ENCODE measurements around the gene DGKQ.

The DGKQ gene

DNA sequence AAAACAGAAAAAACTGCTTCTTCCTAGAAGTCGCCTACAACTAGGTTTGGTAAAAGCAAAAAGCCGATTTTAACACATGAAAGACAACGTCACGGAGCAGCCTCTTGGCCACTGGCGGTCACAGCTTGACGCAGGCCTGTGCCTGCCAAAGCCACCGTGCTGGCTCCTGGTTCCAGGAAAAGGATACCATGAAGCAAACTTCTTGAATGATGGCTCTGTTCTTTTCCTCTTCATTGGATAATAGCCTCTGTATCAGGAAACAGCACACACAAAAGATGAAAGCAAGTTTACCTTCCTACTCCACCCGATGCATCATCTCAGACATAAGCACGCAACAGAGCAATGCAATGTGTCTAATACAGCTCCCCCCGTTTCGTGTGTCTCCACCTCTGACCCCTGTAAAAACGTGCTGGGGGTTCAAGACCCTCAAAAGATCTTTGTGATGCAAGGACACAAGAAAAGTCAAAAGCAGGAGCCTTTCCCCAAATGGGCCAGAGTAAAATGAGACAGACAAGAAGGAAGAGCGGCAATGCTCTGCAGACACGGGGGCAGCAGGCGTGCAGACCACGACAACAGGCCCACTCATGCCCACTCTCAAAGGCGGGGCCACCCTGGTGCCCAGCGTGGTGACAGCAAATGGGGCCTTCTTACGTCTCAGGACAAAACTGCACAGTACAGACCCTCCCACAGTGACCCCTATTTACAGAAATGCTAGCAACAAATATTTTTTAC, 60.7 kb downstream of the DGKQ start:
- peaks cover 53% of the 10 kb centered on the region for H3K36me3 ChIP-seq
- H3K9me3 ChIP-seq: no peaks in the 10 kb centered on the region
- peaks cover 16 to 19% of the 10 kb centered on the region in 2 experiments for H3K4me1 ChIP-seq (ENCODE audit: control insufficient read depth in 1 of 2, insufficient read depth in 1 of 2, low read depth in 1 of 2, low read length in 1 of 2)
- TF ChIP-seq, protein P1, sequence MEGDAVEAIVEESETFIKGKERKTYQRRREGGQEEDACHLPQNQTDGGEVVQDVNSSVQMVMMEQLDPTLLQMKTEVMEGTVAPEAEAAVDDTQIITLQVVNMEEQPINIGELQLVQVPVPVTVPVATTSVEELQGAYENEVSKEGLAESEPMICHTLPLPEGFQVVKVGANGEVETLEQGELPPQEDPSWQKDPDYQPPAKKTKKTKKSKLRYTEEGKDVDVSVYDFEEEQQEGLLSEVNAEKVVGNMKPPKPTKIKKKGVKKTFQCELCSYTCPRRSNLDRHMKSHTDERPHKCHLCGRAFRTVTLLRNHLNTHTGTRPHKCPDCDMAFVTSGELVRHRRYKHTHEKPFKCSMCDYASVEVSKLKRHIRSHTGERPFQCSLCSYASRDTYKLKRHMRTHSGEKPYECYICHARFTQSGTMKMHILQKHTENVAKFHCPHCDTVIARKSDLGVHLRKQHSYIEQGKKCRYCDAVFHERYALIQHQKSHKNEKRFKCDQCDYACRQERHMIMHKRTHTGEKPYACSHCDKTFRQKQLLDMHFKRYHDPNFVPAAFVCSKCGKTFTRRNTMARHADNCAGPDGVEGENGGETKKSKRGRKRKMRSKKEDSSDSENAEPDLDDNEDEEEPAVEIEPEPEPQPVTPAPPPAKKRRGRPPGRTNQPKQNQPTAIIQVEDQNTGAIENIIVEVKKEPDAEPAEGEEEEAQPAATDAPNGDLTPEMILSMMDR (IDR thresholded peaks at IDR 0.05): no peak
- no peaks in the 10 kb centered on the region for H3K27me3 ChIP-seq
- no peak overlapping the region for H3K27ac ChIP-seq
- no peak overlapping the region for H3K4me3 ChIP-seq (ENCODE audit: low read depth in 1 of 2, low read length in 1 of 2)

DNA sequence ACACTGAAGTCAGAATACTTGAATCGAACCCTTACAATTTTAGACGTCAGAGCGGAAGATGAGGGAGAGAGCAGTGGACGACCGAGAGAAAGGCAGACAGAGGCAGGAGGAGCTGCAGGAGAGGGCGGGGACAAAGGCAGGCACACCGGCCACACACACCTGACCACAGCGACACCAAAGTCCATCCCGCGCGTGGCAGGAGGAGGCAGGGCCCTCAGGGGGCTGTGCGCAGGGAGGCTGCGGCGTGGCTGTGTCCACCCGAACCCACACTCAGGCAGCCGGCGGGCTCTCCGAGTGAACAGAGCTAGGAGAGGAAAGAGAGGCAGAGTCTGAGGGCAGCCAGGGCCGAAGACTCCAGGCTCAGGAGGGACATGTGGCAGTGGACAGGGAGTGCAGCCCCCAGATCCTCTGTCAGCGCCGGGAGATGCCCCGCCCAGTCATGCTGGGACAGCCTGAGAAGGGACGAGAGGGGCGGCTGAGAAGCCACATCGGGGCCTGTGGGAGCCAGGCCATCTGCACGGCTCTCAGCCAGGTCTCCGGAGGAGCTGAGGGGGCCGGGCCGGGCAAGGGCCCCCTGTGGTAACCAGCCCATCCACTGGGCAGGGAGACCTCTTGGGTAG, 61.4 kb downstream of the DGKQ start:
- no peaks in the 10 kb centered on the region for H3K27me3 ChIP-seq
- peaks cover 16 to 19% of the 10 kb centered on the region in 2 experiments for H3K4me1 ChIP-seq (ENCODE audit: control insufficient read depth in 1 of 2, insufficient read depth in 1 of 2, low read depth in 1 of 2, low read length in 1 of 2)
- no peaks in the 10 kb centered on the region for H3K9me3 ChIP-seq
- TF ChIP-seq, protein P1 (IDR thresholded peaks at IDR 0.05): no peak
- no peak overlapping the region for H3K4me3 ChIP-seq (ENCODE audit: low read depth in 1 of 2, low read length in 1 of 2)
- peaks cover 61% of the 10 kb centered on the region for H3K36me3 ChIP-seq
- H3K27ac ChIP-seq: no peak overlapping the region

DNA sequence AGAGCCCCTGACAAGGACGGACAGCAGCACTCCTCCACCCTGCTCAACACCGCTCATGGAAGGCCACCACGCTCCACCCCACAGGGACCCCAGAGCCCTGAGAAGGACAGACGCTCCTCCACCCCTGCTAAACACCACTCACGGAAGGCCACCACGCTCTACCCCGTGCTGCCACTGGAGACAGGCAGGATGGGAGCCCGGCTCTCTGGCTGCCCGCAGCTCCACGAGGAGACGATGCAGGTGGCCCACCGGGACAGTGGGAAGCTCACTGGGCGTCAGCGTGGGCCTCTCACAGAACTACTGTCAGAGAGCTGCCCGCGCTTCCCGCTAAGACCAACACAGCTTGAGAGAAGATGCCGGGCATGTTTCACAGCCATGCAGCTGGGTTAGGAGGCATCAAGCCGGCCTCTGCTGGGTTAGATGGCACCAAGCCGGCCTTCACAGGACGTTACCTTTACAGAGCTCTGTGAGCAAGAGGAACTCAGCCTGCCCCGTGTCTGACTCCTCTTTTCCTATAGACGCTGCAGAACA, 62.1 kb downstream of the DGKQ start:
- Histone ChIP-seq H3K27me3 (no peaks in the 10 kb centered on the region), H3K27ac (no peak overlapping the region), H3K9me3 (no peaks in the 10 kb centered on the region), H3K4me1 (ENCODE audit: control insufficient read depth in 1 of 2, insufficient read depth in 1 of 2, low read depth in 1 of 2, low read length in 1 of 2) (peaks cover 16% of the 10 kb centered on the region in 2 experiments), H3K36me3 (peaks cover 68% of the 10 kb centered on the region), H3K4me3 (ENCODE audit: low read depth in 1 of 2, low read length in 1 of 2) (no peak overlapping the region)
- TF ChIP-seq, protein P1 (IDR thresholded peaks at IDR 0.05): no peak

DNA sequence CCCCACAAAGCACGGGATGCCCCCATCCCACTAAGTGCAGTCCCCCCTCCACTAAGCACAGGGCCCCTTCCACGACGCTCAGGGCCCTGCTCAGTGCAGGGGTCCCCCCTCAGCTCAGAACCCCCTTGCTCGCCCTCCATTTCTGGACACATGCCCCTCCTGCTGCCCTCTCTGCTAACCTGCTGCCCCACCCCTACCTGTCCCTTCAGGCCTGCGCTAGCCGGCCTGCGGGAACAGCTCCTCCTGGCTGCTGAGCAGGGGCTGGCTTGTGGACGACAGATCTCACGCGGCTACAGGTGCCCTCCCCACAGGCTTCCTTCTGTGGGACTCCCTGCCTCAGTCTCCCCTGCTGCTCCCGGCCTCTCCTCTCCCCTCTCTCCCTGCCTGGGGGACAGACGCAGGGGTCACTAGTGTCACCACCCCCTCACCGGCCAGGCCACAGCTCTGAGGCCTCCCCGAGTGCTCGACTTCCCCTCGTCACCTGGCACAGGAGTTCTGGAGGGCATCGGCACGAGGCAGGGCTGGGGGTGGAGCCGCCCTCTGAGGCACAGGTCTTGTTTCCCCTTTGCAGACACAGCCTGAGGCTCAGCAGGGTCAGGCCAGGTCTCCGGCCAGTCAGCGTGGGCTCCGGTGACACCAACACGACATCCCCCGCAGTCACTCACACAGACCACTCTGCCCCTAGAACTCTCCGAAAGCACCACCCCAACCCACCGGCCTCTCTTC, 62.8 kb downstream of the DGKQ start:
- peaks cover 8 to 9% of the 10 kb centered on the region in 2 experiments for H3K4me1 ChIP-seq (ENCODE audit: control insufficient read depth in 1 of 2, insufficient read depth in 1 of 2, low read depth in 1 of 2, low read length in 1 of 2)
- H3K36me3 ChIP-seq: peaks cover 74% of the 10 kb centered on the region
- H3K27me3 ChIP-seq: no peaks in the 10 kb centered on the region
- H3K4me3 ChIP-seq (ENCODE audit: low read depth in 1 of 2, low read length in 1 of 2): no peak overlapping the region
- H3K27ac ChIP-seq: no peak overlapping the region
- no peaks in the 10 kb centered on the region for H3K9me3 ChIP-seq
- TF ChIP-seq, protein P1 (IDR thresholded peaks at IDR 0.05): no peak

DNA sequence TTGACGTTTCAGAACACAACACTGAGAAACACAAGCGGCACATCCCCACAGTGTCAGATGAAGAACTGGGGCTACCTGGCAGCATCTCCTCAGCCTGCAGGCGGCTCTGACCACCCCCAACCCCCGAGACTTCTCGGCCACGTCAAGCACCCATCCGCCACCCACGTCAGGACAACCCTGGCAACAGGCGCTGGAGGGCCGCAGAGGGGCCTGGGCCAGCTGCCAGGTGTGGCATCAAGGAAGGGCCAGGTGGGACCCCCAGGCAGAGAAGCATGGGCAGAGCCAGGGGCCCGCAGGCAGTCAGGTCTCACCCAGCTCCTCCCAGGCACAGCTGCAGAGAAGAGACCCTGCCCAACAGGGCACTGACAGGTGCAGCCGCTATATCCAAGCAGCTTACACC, 63.5 kb downstream of the DGKQ start:
- TF ChIP-seq, protein P1 (IDR thresholded peaks at IDR 0.05): no peak
- H3K4me3 ChIP-seq (ENCODE audit: low read depth in 1 of 2, low read length in 1 of 2): no peak overlapping the region
- peaks cover 81% of the 10 kb centered on the region for H3K36me3 ChIP-seq

More for the DNA sequence above, 63.5 kb downstream of the DGKQ start:
- peaks cover 1 to 2% of the 10 kb centered on the region in 2 experiments for H3K4me1 ChIP-seq (ENCODE audit: control insufficient read depth in 1 of 2, insufficient read depth in 1 of 2, low read depth in 1 of 2, low read length in 1 of 2)
- H3K9me3 ChIP-seq: no peaks in the 10 kb centered on the region
- H3K27ac ChIP-seq: no peak overlapping the region
- H3K27me3 ChIP-seq: no peaks in the 10 kb centered on the region

All from neutrophil (primary cell).